Subcutaneous abdominal adipose tissue (tissue), 5 donors: ENCODE measurements around the gene XAB2.

Experiments used
- H3K27ac ChIP-seq: one replicate; pipeline ENCODE4 v1.7.0; 2013; ENCODE audit warnings: low read depth, mild to moderate bottlenecking, inconsistent platforms, low read length, moderate library complexity
- H3K27me3 ChIP-seq, 5 donors: one replicate each; pipeline ENCODE4 v1.7.0; 2013; ENCODE audit warnings: low read length in 5 of 5, inconsistent platforms in 1 of 5; ENCODE audit not compliant: control insufficient read depth in 5 of 5, insufficient read depth in 4 of 5
- H3K36me3 ChIP-seq, 5 donors: one replicate each; pipeline ENCODE4 v1.7.0; 2013; ENCODE audit warnings: low read length in 5 of 5; ENCODE audit not compliant: control insufficient read depth in 5 of 5, insufficient read depth in 5 of 5
- H3K4me1 ChIP-seq, 5 donors: one replicate each; pipeline ENCODE4 v1.7.0; 2013; ENCODE audit warnings: low read length in 5 of 5, mild to moderate bottlenecking in 3 of 5, moderate library complexity in 1 of 5; ENCODE audit not compliant: control insufficient read depth in 5 of 5, insufficient read depth in 5 of 5
- H3K4me3 ChIP-seq, 5 donors: one replicate each; pipeline ENCODE4 v1.7.0; 2013; ENCODE audit warnings: low read length in 5 of 5, low read depth in 1 of 5
- H3K9ac ChIP-seq, 5 donors: one replicate each; pipeline ENCODE4 v1.7.0; 2013; ENCODE audit warnings: low read length in 5 of 5, mild to moderate bottlenecking in 4 of 5, moderate library complexity in 3 of 5
- H3K9me3 ChIP-seq, 5 donors: one replicate each; pipeline ENCODE4 v1.7.0; 2013; ENCODE audit warnings: low read length in 5 of 5; ENCODE audit not compliant: control insufficient read depth in 5 of 5
- donor health status: healthy.
- donor health status: healthy.
- donor health status: healthy.
- donor health status: healthy.
- donor health status: healthy.

Gene XAB2

GRCh38 chr19:7643031-7643415 is 13.7 kb upstream of the XAB2 start:
- Histone ChIP-seq H3K9ac (no peak overlapping the region), H3K27ac (no peak overlapping the region), H3K36me3 (peaks cover 0 to 12% (median 0%) of the 10 kb centered on the region in 5 donors), H3K27me3 (peaks cover 0 to 16% (median 11%) of the 10 kb centered on the region in 5 donors), H3K9me3 (no peaks in the 10 kb centered on the region), H3K4me1 (no peaks in the 10 kb centered on the region), H3K4me3 (no peak overlapping the region)

GRCh38 chr19:7642295-7643030 is 13.1 kb upstream of the XAB2 start:
- Histone ChIP-seq H3K9me3 (no peaks in the 10 kb centered on the region), H3K9ac (no peak overlapping the region), H3K36me3 (peaks cover 0 to 12% (median 0%) of the 10 kb centered on the region in 5 donors), H3K27me3 (peaks cover 3 to 20% (median 12%) of the 10 kb centered on the region in 5 donors), H3K4me3 (no peak overlapping the region), H3K27ac (no peak overlapping the region), H3K4me1 (peaks cover 0 to 2% (median 0%) of the 10 kb centered on the region in 5 donors)

DNA sequence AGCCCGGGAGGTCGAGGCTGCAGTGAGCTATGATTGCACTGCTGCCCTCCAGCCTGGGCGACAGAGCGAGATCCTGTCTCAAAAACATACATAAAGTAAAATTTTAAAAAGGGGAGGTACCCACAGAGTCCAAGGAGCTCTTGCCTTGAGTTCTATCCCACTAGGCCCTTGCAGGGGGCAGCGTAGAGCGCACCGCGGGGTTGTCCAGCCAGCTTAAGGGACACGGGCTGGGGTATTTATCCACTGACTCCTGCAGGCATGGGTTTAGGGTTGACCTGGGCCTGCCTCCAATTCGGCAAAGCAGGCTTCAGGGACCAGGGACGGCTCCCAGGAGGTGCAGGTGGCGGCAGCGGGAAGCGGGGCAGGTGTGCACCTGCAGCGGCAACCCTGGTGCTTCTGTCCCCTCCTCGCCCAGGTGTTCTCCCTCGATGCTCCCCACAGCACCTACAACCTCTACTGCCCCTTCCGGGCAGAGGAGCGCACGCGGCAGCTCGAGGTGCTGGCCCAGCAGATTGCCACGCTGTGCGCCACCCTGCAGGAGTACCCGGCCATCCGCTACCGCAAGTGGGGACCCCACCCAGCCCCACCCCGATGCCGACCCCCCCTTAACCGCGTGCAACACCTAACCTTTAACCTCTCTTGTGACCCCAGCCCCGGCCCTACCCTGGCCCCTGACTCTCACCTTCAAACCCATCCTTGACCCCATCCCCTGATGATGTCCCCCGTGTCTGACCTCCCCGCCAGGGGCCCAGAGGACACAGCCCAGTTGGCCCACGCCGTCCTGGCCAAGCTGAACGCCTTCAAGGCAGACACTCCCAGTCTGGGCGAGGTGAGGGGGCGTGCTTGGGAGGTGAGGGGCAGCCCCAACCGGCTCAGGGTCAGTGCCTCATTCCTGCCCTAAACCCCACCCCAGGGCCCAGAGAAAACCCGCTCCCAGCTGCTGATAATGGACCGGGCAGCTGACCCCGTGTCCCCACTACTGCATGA is 12.2 kb upstream of the XAB2 start:
- H3K27ac ChIP-seq, result no peak overlapping the region
- H3K36me3 ChIP-seq, result peaks cover 0 to 12% (median 0%) of the 10 kb centered on the region in 5 donors
- peaks cover 6 to 23% (median 15%) of the 10 kb centered on the region in 5 donors for H3K27me3 ChIP-seq
- H3K9ac ChIP-seq, result no peak overlapping the region
- H3K4me3 ChIP-seq, result no peak overlapping the region
- peaks cover 0 to 6% (median 0%) of the 10 kb centered on the region in 5 donors for H3K4me1 ChIP-seq
- H3K9me3 ChIP-seq, result no peaks in the 10 kb centered on the region

DNA sequence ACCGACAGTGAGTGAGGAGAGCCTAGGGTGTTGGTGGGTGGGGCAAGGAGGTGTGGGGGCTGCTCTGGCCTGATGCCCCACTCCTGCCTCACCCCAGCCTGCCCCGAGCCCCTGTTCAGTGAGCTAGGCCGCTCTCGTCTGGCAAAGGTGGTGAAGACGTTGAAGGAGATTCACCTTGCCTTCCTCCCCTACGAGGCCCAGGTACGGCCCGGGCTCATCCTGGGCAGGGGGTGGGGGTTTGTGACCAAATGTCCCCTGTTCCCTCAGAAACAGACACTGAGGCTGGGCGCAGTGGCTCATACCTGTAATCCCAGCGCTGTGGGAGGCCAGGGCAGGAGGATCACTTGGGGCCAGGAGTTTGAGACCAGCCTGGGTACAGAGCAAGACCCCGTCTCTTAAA is 11.5 kb upstream of the XAB2 start:
- no peak overlapping the region for H3K27ac ChIP-seq
- no peaks in the 10 kb centered on the region for H3K9me3 ChIP-seq
- peaks cover 0 to 8% (median 0%) of the 10 kb centered on the region in 5 donors for H3K4me1 ChIP-seq
- H3K9ac ChIP-seq, result no peak overlapping the region
- H3K4me3 ChIP-seq, result no peak overlapping the region
- H3K27me3 ChIP-seq, result peaks cover 7 to 28% (median 23%) of the 10 kb centered on the region in 5 donors
- H3K36me3 ChIP-seq, result peaks cover 0 to 12% (median 0%) of the 10 kb centered on the region in 5 donors

- Histone ChIP-seq H3K9me3 (no peaks in the 10 kb centered on the region), H3K4me3 (no peak overlapping the region), H3K9ac (no peak overlapping the region), H3K27me3 (peaks cover 7 to 31% (median 20%) of the 10 kb centered on the region in 5 donors), H3K4me1 (peaks cover 0 to 8% (median 0%) of the 10 kb centered on the region in 5 donors), H3K36me3 (peaks cover 0 to 12% (median 0%) of the 10 kb centered on the region in 5 donors), H3K27ac (no peak overlapping the region)
These were observed 10.6 kb upstream of the XAB2 start for GRCh38 chr19:7639863-7640348.

DNA sequence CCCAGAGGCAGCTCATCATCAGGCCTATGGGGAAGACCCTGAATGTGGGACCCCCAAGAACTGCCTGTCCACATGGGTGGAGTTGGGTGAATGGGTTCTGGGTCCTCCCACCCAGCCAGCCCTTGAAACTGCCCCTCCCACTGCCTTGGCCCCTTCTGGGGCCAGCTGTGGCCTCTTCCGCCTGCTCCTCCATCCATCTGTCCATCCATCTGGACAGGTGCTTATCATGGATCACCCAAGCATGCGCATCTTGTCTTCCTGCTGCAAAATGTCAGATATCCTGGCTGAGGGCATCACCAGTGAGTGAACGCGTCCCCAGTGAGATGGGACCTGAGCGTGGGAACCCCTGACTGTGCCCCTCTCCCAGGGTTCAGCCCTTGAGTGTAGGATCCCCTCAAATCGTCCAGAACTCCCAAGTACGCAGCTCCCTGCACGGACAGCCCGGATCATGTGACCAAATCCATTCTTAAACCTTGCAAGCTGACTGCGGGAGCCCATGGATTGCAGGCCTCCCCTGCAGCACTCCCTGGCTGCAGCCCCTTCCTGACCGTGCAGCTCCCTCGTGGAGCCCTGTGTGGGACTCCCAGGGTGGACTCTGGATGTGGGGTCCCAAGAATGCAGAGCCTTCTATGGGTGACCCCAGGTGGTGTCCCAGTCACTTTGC is 9.6 kb upstream of the XAB2 start:
- Histone ChIP-seq H3K9ac (no peak overlapping the region), H3K4me3 (no peak overlapping the region), H3K4me1 (peaks cover 0 to 8% (median 0%) of the 10 kb centered on the region in 5 donors), H3K36me3 (peaks cover 0 to 12% (median 0%) of the 10 kb centered on the region in 5 donors), H3K27me3 (peaks cover 7 to 31% (median 21%) of the 10 kb centered on the region in 5 donors), H3K9me3 (no peaks in the 10 kb centered on the region), H3K27ac (no peak overlapping the region)

- H3K27me3 ChIP-seq, result peaks cover 7 to 31% (median 21%) of the 10 kb centered on the region in 5 donors
- no peaks in the 10 kb centered on the region for H3K9me3 ChIP-seq
- H3K27ac ChIP-seq, result no peak overlapping the region
- peaks cover 0 to 8% (median 0%) of the 10 kb centered on the region in 5 donors for H3K4me1 ChIP-seq
- peak overlapping the region in 3 of 5 donors; percentile 42 to 60 (median 53) for H3K4me3 ChIP-seq
- peaks cover 0 to 14% (median 0%) of the 10 kb centered on the region in 5 donors for H3K36me3 ChIP-seq
- H3K9ac ChIP-seq, result peak overlapping the region in 2 of 5 donors; percentile 43 to 60
These were observed 8.3 kb upstream of the XAB2 start for GRCh38 chr19:7637374-7638256.

DNA sequence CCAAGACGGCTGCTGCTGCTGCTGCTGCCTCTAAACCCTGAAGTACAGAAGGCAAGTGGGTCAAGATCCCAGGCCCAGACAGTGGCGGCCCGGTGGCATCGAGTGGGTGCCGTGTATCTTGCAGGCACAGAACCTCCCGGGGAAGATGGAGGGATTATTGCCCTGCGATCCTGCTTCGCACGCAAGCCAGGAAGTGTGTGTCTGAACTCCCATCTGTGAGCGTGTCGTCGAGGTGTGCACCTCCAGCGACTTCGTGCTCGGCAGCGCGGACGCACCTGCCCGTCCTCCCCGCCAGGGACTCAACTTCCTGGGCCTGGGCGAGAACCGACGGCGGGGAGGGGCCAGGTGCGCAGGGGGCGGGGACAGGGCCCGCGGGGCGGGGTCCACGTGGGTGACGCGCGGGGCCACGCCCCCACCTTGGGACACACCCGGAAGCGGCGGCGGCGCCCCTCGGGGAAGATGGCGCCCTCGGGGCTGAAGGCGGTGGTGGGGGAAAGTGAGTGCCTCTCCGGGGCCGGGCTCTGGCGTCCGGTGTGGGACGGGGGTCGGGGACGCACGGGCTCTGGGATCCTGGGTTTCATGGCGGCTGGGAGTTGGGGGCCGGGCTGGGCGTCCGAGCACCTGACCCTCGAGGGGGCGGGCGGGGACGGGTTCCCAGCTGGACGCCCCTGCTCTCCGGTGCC is 7.5 kb upstream of the XAB2 start, which contains the start of gene STXBP2:
TSS of gene STXBP2 (plus strand) at position 420 of the 683 bp plus-strand sequence. CDS start at position 460, 40 bp downstream.
- H3K4me3 ChIP-seq, result peak within 1 kb of the TSS in 3 of 5 donors; percentile 42 to 60 (median 53)
- H3K27me3 ChIP-seq, result peaks cover 7 to 31% (median 21%) of the 10 kb centered on the region in 5 donors
- peak within 1 kb of the TSS in 2 of 5 donors; percentile 43 to 60 for H3K9ac ChIP-seq
- no peaks in the 10 kb centered on the region for H3K9me3 ChIP-seq
- peaks cover 0 to 8% (median 0%) of the 10 kb centered on the region in 5 donors for H3K4me1 ChIP-seq
- peaks cover 0 to 16% (median 7%) of the 10 kb centered on the region in 5 donors for H3K36me3 ChIP-seq
- no peak within 1 kb of the TSS for H3K27ac ChIP-seq
